ENCODE measurements around the gene CPSF2.

GRCh38 chr14:92144708-92145107, 22.9 kb downstream of the CPSF2 start:
- TF ChIP-seq CTCF (IDR thresholded peaks at IDR 0.05) = no peak
- no peak for TF ChIP-seq POLR2A (IDR thresholded peaks at IDR 0.05)

Measured in thyroid gland (tissue), 4 donors.